BLaER1 (cell line): ENCODE measurements around the gene KIAA1755.

ENCODE experiments used
- H3K27ac ChIP-seq: shearing (Covaris generic); formaldehyde crosslinking; 2 replicates; pipeline ENCODE4 v1.8.1; 2022
- H3K27me3 ChIP-seq: shearing (Covaris generic); formaldehyde crosslinking; 2 replicates; pipeline ENCODE4 v1.8.1; 2022
- H3K36me3 ChIP-seq: shearing (Covaris generic); formaldehyde crosslinking; 2 replicates; pipeline ENCODE4 v1.8.1; 2022
- H3K4me1 ChIP-seq: shearing (Covaris generic); formaldehyde crosslinking; 2 replicates; pipeline ENCODE4 v1.8.1; 2022
- H3K4me2 ChIP-seq: shearing (Covaris generic); formaldehyde crosslinking; 2 replicates; pipeline ENCODE4 v1.8.1; 2022
- H3K4me3 ChIP-seq: shearing (Covaris generic); formaldehyde crosslinking; 2 replicates; pipeline ENCODE4 v1.8.1; 2022
- H3K9ac ChIP-seq: shearing (Covaris generic); formaldehyde crosslinking; 2 replicates; pipeline ENCODE4 v1.8.1; 2022
- H3K9me3 ChIP-seq: shearing (Covaris generic); formaldehyde crosslinking; 2 replicates; pipeline ENCODE4 v1.8.1; 2022
- H4K20me1 ChIP-seq: shearing (Covaris generic); formaldehyde crosslinking; 2 replicates; pipeline ENCODE4 v1.8.1; 2022
- Cebpa-rat ChIP-seq: shearing (Covaris generic); IDR thresholded peaks from 2 replicates; pipeline ENCODE4 v1.8.1; 2022

KIAA1755 gene

DNA sequence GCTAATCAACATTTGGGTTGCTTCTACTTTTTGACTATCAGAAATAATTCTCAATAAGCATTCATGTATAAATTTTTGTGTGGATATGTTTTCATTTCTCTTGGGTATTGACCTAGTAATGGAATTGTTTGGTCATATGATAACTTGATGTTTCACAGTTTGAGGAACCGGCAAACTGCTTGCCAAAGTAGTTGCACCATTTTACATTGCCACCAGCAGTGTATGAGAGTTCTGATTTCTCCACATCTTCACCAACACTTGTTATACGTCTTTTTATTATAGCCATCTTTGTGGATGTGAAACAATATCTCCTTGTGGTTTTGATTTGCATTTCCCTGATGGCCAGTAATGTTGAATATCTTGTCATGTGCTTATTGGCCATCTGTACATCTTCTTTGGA lies 52.9 kb downstream of the KIAA1755 start:
- Histone ChIP-seq H3K4me1 (no peaks in the 10 kb centered on the region), H4K20me1 (no peaks in the 10 kb centered on the region), H3K9ac (no peak overlapping the region), H3K36me3 (no peaks in the 10 kb centered on the region), H3K9me3 (no peaks in the 10 kb centered on the region), H3K4me3 (no peak overlapping the region), H3K27me3 (no peaks in the 10 kb centered on the region), H3K27ac (no peak overlapping the region), H3K4me2 (no peak overlapping the region)
- no peak for TF ChIP-seq Cebpa-rat

- Histone ChIP-seq H3K4me1 (no peaks in the 10 kb centered on the region), H3K9me3 (no peaks in the 10 kb centered on the region), H3K4me2 (no peak overlapping the region), H3K27me3 (no peaks in the 10 kb centered on the region), H3K36me3 (no peaks in the 10 kb centered on the region), H3K4me3 (no peak overlapping the region), H3K9ac (no peak overlapping the region), H3K27ac (no peak overlapping the region), H4K20me1 (no peaks in the 10 kb centered on the region)
- no peak for TF ChIP-seq Cebpa-rat
Observed at GRCh38 chr20:38205001-38205400, 55.5 kb downstream of the KIAA1755 start.

- Histone ChIP-seq H4K20me1 (no peaks in the 10 kb centered on the region), H3K4me3 (no peak overlapping the region), H3K9me3 (no peaks in the 10 kb centered on the region), H3K4me1 (no peaks in the 10 kb centered on the region), H3K4me2 (no peak overlapping the region), H3K36me3 (no peaks in the 10 kb centered on the region), H3K27me3 (no peaks in the 10 kb centered on the region), H3K27ac (no peak overlapping the region), H3K9ac (no peak overlapping the region)
- TF ChIP-seq Cebpa-rat, result no peak
Observed at GRCh38 chr20:38203981-38204357, 56.6 kb downstream of the KIAA1755 start.

DNA sequence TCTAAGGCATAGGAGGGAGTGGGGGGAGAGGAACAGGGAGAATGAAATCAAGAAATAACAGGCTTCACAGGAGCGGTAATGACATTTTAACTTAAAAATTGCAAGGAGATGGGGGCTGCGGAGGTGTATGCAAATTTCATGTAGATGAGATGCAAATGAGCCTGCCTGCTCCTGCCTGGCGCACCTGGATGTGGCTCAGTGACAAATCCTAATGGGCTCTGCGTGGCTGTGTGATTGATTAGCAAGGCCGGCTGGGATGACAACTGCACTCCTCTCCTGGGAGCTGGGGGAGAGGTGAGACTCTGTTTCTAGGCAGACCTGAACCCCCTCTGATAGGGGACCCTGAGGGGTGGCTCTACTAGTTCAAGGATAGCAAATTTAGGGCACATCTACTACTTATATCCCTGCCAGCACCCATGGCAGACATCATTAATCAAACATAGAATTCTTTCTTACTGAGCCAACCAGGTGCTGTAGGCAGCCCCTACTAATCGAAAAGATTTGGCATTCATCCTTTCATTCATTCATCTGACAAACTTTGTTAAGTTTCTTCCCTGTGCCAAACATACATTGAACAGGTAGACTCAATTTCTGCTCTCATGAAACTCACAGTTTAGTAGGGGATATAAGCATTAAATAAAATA lies 57.1 kb downstream of the KIAA1755 start:
- Histone ChIP-seq H3K4me2 (no peak overlapping the region), H3K36me3 (no peaks in the 10 kb centered on the region), H3K9me3 (no peaks in the 10 kb centered on the region), H3K4me3 (no peak overlapping the region), H3K4me1 (no peaks in the 10 kb centered on the region), H3K27me3 (no peaks in the 10 kb centered on the region), H3K27ac (no peak overlapping the region), H4K20me1 (no peaks in the 10 kb centered on the region), H3K9ac (no peak overlapping the region)
- no peak for TF ChIP-seq Cebpa-rat

- Histone ChIP-seq H3K36me3 (no peaks in the 10 kb centered on the region), H4K20me1 (no peaks in the 10 kb centered on the region), H3K27ac (no peak overlapping the region), H3K4me1 (peaks cover 3% of the 10 kb centered on the region), H3K9ac (no peak overlapping the region), H3K4me2 (no peak overlapping the region), H3K27me3 (no peaks in the 10 kb centered on the region), H3K9me3 (no peaks in the 10 kb centered on the region), H3K4me3 (no peak overlapping the region)
- TF ChIP-seq Cebpa-rat, result no peak
Observed at GRCh38 chr20:38202982-38203293, 57.6 kb downstream of the KIAA1755 start.

DNA sequence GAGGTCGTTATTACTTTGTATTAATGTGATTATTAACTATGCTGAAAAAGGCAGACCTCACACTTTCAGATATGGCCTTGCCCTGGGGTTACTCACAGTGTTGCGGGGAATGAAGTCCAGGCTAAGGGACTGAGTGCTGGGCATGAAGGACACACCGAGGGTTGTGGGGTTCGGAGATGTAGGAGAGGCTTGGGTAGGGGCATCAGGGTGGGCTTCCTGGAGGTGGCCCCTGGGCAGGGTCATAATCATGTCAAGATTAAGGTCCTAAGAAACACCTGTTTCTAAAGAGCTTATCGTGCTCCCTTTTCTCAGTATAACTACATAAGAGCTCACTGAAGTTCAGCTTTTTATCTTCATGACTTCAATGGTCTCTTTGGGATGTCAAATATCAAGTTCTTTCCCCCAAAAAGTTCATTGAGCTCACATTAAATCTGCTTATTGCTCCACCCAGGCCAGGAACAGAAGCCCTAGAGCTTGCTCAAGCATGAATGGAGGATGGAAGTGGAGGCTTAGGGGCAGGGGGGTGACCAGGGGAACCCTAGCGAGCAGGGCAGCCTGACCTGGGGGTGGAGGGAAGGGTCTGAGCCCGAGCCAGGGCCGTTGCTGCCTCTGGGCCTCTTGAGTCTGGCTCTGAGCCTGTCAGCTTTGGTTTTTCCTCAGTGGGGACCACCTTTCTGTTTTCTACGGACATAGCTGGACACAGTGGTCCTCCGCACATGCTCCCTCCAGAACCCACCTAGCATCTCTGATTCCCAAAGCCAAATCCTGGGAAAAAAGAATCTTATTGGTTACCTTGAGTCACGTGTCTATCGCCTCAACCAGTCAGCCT lies 58.2 kb downstream of the KIAA1755 start:
- TF ChIP-seq Cebpa-rat, result no peak
- Histone ChIP-seq H3K4me2 (no peak overlapping the region), H3K27ac (no peak overlapping the region), H3K9ac (no peak overlapping the region), H4K20me1 (no peaks in the 10 kb centered on the region), H3K4me3 (no peak overlapping the region), H3K4me1 (peaks cover 9% of the 10 kb centered on the region), H3K9me3 (no peaks in the 10 kb centered on the region), H3K27me3 (no peaks in the 10 kb centered on the region), H3K36me3 (no peaks in the 10 kb centered on the region)

- Histone ChIP-seq H3K27ac (no peak overlapping the region), H3K4me1 (peaks cover 18% of the 10 kb centered on the region), H3K4me2 (no peak overlapping the region), H3K36me3 (no peaks in the 10 kb centered on the region), H4K20me1 (no peaks in the 10 kb centered on the region), H3K27me3 (no peaks in the 10 kb centered on the region), H3K9ac (no peak overlapping the region), H3K4me3 (no peak overlapping the region), H3K9me3 (no peaks in the 10 kb centered on the region)
- TF ChIP-seq Cebpa-rat, result no peak
Observed at GRCh38 chr20:38201356-38201755, 59.2 kb downstream of the KIAA1755 start.

DNA sequence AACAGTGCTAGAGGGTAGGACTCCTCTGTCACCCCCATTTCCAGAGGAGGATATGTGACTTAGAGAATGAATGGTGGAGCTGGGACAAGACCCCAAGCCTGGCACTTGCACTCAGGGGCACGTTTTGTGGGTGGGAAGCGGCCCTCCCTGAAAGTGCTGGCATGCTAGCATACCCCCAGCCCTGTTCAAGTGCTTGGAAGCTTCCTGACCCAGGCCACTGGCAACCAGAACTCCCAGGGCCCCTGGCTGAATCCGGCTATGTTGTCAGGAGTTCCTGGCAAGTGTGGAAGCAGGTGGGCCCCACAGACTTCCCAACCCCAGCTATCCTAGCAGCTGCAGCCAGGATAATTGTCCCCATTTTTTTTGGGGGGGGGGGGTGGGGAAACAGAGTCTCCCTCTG lies 59.9 kb downstream of the KIAA1755 start:
- H3K27me3 ChIP-seq, result no peaks in the 10 kb centered on the region
- no peak overlapping the region for H3K4me2 ChIP-seq
- no peak overlapping the region for H3K9ac ChIP-seq
- H3K27ac ChIP-seq, result no peak overlapping the region
- peaks cover 22% of the 10 kb centered on the region for H3K4me1 ChIP-seq
- H3K9me3 ChIP-seq, result no peaks in the 10 kb centered on the region
- no peaks in the 10 kb centered on the region for H4K20me1 ChIP-seq
- no peak overlapping the region for H3K4me3 ChIP-seq
- H3K36me3 ChIP-seq, result no peaks in the 10 kb centered on the region
- no peak for TF ChIP-seq Cebpa-rat

- no peaks in the 10 kb centered on the region for H3K9me3 ChIP-seq
- no peak for TF ChIP-seq Cebpa-rat
- H3K36me3 ChIP-seq, result no peaks in the 10 kb centered on the region
- no peaks in the 10 kb centered on the region for H3K27me3 ChIP-seq
- H3K27ac ChIP-seq, result no peak overlapping the region
- no peak overlapping the region for H3K9ac ChIP-seq
- H3K4me3 ChIP-seq, result no peak overlapping the region
- peaks cover 22% of the 10 kb centered on the region for H3K4me1 ChIP-seq
- no peaks in the 10 kb centered on the region for H4K20me1 ChIP-seq
- H3K4me2 ChIP-seq, result no peak overlapping the region
Observed at GRCh38 chr20:38199501-38200390, 60.8 kb downstream of the KIAA1755 start.

DNA sequence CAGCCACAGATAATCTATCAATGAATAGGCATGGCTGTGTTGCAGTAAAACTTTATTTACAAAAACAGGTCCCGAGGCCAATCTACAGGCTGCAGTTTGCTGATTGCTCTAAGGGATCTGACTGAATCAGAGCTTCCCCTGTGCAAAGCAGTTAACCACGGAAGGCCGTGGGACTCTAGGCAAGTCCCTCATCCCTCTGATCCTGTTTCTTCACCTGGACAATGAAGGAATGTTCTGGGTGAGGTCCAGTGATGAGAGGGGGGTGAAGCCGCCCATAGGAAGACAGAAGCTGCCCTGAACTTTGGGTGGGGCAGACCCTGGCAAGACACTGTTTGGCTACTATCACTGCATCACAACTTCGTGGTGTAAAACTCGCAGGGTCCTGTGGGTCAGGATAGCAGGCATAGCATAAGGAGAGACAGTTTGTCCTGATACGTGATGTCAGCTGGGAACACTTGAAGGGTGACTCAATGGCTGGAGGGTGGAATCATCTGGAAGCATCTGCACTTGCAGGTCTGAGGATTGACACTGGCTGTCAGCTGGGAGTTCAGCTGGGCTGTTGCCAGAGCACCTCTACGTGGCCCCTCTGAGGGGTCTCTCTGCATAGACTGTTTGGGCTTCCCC lies 62.2 kb downstream of the KIAA1755 start:
- TF ChIP-seq Cebpa-rat, result no peak
- Histone ChIP-seq H3K27ac (no peak overlapping the region), H3K4me1 (peaks cover 22% of the 10 kb centered on the region), H3K36me3 (no peaks in the 10 kb centered on the region), H4K20me1 (no peaks in the 10 kb centered on the region), H3K4me2 (0 out of 2 replicates have a peak overlapping the region, but pooled peaks have one; percentile 3), H3K9me3 (no peaks in the 10 kb centered on the region), H3K4me3 (no peak overlapping the region), H3K27me3 (no peaks in the 10 kb centered on the region), H3K9ac (no peak overlapping the region)
